AG09309 (cell line): ENCODE data around the gene CD59.
"Not testable (repeated sequence)": the region's sequence is repeated elsewhere in the genome, so short reads cannot be mapped to it uniquely, and the experiment has no call there.

ENCODE experiments used
- DNase-seq: peaks from one replicate; pipeline ENCODE4 v3.0.0-alpha.2; 2010; ENCODE audit warnings: low read depth
- H3K4me3 ChIP-seq: 2 replicates; pipeline ENCODE4 v1.5.1; 2011; ENCODE audit warnings: mild to moderate bottlenecking, low read depth, low read length, moderate library complexity; ENCODE audit not compliant: control insufficient read depth
- TF ChIP-seq, protein P1 (sequence below): IDR thresholded peaks from 2 replicates; pipeline ENCODE4 v1.5.1; 2011; ENCODE audit warnings: mild to moderate bottlenecking, low read depth, low read length, inconsistent platforms; ENCODE audit not compliant: insufficient read depth, control insufficient read depth; ENCODE audit errors: missing control alignments

Gene CD59

GRCh38 chr11:33663121-33663520, 73.1 kb downstream of the CD59 start:
- DNase-seq: no peak
- TF ChIP-seq, protein P1, sequence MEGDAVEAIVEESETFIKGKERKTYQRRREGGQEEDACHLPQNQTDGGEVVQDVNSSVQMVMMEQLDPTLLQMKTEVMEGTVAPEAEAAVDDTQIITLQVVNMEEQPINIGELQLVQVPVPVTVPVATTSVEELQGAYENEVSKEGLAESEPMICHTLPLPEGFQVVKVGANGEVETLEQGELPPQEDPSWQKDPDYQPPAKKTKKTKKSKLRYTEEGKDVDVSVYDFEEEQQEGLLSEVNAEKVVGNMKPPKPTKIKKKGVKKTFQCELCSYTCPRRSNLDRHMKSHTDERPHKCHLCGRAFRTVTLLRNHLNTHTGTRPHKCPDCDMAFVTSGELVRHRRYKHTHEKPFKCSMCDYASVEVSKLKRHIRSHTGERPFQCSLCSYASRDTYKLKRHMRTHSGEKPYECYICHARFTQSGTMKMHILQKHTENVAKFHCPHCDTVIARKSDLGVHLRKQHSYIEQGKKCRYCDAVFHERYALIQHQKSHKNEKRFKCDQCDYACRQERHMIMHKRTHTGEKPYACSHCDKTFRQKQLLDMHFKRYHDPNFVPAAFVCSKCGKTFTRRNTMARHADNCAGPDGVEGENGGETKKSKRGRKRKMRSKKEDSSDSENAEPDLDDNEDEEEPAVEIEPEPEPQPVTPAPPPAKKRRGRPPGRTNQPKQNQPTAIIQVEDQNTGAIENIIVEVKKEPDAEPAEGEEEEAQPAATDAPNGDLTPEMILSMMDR: no peak
- H3K4me3 ChIP-seq: no peak overlapping the region

GRCh38 chr11:33661526-33661925, 74.7 kb downstream of the CD59 start:
- not testable (repeated sequence) for H3K4me3 ChIP-seq, DNase-seq

DNA sequence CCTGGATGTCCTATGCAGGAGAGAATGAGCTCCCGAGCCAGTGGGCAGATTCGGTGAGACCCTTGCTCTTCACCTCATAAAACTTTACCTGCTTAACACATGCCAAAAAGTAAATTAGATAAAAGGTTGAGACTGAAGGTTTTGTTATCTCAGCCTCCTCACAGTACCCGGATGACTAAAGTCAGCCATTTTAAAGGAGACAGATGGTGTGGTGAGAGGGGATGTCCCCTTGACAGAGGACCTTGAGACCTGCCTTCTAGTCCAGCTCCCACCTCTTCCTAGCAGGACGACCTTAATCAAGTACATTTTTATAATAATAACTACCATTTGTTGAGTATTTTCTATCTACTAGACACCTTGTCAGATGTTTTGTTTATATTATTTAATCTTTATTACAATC, 75.3 kb downstream of the CD59 start:
- TF ChIP-seq, protein P1: no peak
- DNase-seq: no peak
- no peak overlapping the region for H3K4me3 ChIP-seq

GRCh38 chr11:33659370-33660139, 76.7 kb downstream of the CD59 start:
- no peak overlapping the region for H3K4me3 ChIP-seq
- no peak for DNase-seq
- TF ChIP-seq, protein P1: no peak

DNA sequence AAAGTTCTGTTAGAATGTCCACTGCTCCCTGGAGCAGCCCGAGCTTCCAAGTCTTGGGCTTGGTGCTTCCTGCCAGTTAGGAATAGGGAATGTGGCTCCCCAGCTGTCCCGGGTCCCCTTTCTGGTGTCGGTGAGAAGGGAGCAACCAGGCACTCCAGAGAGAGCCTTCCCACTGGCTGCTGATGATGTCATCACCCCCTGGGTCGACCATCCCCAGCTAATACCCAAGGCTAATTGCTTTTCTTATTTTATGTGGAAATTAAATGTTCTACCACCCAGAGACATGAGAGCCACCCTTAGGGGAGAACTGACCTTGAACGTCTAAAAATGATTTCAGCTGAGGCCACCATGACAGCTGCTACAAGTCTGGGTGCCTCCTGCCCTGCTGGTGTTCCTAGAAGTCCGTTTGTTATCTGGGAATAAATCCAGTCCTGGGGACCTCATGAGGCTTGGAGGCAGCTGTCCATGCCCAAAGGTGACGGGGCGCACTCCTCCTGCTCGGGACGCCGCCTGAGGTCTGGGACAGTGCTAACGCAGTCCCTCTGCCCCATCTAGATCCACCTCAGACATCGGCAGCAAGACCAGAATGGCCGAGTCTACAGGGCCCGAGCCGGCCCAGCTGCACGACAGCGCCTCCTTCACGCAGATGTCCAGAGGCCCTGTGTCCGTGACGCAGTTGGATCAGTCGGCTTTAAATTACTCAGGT, 77.9 kb downstream of the CD59 start:
- H3K4me3 ChIP-seq: no peak overlapping the region
- TF ChIP-seq, protein P1: no peak
- no peak for DNase-seq

- H3K4me3 ChIP-seq: no peak overlapping the region
- TF ChIP-seq, protein P1: no peak
- DNase-seq: no peak
Observed at GRCh38 chr11:33657757-33658156, 78.5 kb downstream of the CD59 start.

- H3K4me3 ChIP-seq: no peak overlapping the region
- DNase-seq: no peak
- TF ChIP-seq, protein P1: no peak
Observed at GRCh38 chr11:33656768-33657167, 79.5 kb downstream of the CD59 start.
